Measurements from ENCODE around the gene UROC1.

The UROC1 gene

GRCh38 chr3:126499401-126499800 is 18.2 kb downstream of the UROC1 start:
- DNase-seq: no peak
- no peak overlapping the region for H2AFZ ChIP-seq (ENCODE audit: low read length)
- no peaks in the 10 kb centered on the region for H3K36me3 ChIP-seq (replicated peaks; ENCODE audit: insufficient read depth, low read length)
- no peak overlapping the region for H3K9ac ChIP-seq (ENCODE audit: low read length)
- no peaks in the 10 kb centered on the region for H4K20me1 ChIP-seq (ENCODE audit: insufficient read depth, low read length)
- peaks cover 2% of the 10 kb centered on the region for H3F3A ChIP-seq (ENCODE audit: insufficient read depth, low read length)
- no peak overlapping the region for H3K4me3 ChIP-seq (ENCODE audit: low read length)
- no peaks in the 10 kb centered on the region for H3K9me2 ChIP-seq (replicated peaks; ENCODE audit: insufficient read depth, low read length)
- peaks cover 6% of the 10 kb centered on the region for H3K4me1 ChIP-seq (ENCODE audit: low read length)
- no peaks in the 10 kb centered on the region for H3K27me3 ChIP-seq (replicated peaks; ENCODE audit: insufficient read depth, low read length)
- no peak overlapping the region for H3K4me2 ChIP-seq (ENCODE audit: low read depth, low read length)
- no peaks in the 10 kb centered on the region for H3K79me2 ChIP-seq (ENCODE audit: low read length)
- no peaks in the 10 kb centered on the region for H3K9me3 ChIP-seq (replicated peaks; ENCODE audit: insufficient read depth, low read length)
- TF ChIP-seq EZH2 (optimal IDR thresholded peaks at IDR 0.05; ENCODE audit: low read depth, low read length): no peak
- no peak for TF ChIP-seq EZH2phosphoT487 (IDR thresholded peaks at IDR 0.05; ENCODE audit: low read length)
- TF ChIP-seq, protein P1, sequence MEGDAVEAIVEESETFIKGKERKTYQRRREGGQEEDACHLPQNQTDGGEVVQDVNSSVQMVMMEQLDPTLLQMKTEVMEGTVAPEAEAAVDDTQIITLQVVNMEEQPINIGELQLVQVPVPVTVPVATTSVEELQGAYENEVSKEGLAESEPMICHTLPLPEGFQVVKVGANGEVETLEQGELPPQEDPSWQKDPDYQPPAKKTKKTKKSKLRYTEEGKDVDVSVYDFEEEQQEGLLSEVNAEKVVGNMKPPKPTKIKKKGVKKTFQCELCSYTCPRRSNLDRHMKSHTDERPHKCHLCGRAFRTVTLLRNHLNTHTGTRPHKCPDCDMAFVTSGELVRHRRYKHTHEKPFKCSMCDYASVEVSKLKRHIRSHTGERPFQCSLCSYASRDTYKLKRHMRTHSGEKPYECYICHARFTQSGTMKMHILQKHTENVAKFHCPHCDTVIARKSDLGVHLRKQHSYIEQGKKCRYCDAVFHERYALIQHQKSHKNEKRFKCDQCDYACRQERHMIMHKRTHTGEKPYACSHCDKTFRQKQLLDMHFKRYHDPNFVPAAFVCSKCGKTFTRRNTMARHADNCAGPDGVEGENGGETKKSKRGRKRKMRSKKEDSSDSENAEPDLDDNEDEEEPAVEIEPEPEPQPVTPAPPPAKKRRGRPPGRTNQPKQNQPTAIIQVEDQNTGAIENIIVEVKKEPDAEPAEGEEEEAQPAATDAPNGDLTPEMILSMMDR (IDR thresholded peaks at IDR 0.05; ENCODE audit: low read length): no peak
- H3K27ac ChIP-seq (ENCODE audit: low read length): no peak overlapping the region

GRCh38 chr3:126498929-126499328 is 18.6 kb downstream of the UROC1 start:
- H4K20me1 ChIP-seq (ENCODE audit: insufficient read depth, low read length): no peaks in the 10 kb centered on the region
- peaks cover 10% of the 10 kb centered on the region for H3K4me1 ChIP-seq (ENCODE audit: low read length)
- H3K9me3 ChIP-seq (replicated peaks; ENCODE audit: insufficient read depth, low read length): no peaks in the 10 kb centered on the region
- H3K9ac ChIP-seq (ENCODE audit: low read length): no peak overlapping the region
- no peaks in the 10 kb centered on the region for H3K27me3 ChIP-seq (replicated peaks; ENCODE audit: insufficient read depth, low read length)
- H3K4me3 ChIP-seq (ENCODE audit: low read length): no peak overlapping the region
- no peak overlapping the region for H3K4me2 ChIP-seq (ENCODE audit: low read depth, low read length)
- H3K36me3 ChIP-seq (replicated peaks; ENCODE audit: insufficient read depth, low read length): no peaks in the 10 kb centered on the region
- H3F3A ChIP-seq (ENCODE audit: insufficient read depth, low read length): peaks cover 6% of the 10 kb centered on the region
- no peak overlapping the region for H3K27ac ChIP-seq (ENCODE audit: low read length)
- no peak overlapping the region for H2AFZ ChIP-seq (ENCODE audit: low read length)
- no peak for DNase-seq
- no peaks in the 10 kb centered on the region for H3K79me2 ChIP-seq (ENCODE audit: low read length)
- TF ChIP-seq, protein P1 (IDR thresholded peaks at IDR 0.05; ENCODE audit: low read length): no peak
- TF ChIP-seq EZH2 (optimal IDR thresholded peaks at IDR 0.05; ENCODE audit: low read depth, low read length) (no peak), EZH2phosphoT487 (IDR thresholded peaks at IDR 0.05; ENCODE audit: low read length) (no peak)
- H3K9me2 ChIP-seq (replicated peaks; ENCODE audit: insufficient read depth, low read length): no peaks in the 10 kb centered on the region

DNA sequence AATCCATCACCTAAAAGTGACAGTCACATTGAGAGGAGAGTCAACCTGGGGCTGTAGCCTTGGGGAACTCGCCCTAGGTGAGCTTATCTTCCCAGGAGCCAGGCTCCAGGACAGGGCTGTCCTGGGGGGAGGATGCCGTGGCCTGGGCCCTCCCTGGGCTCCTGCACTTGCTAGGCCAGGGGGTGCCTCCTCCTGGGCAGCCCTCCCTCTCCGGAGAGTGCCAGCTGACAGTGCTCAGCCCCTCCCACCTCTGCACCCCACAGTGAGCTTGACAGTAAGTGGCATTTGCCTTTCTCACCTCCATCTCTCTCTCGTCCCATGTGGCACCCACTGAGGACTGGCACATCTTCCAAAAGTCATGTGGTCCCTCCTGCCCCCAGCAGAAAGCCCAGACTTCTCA is 19.1 kb downstream of the UROC1 start:
- Histone ChIP-seq H3K9ac (ENCODE audit: low read length) (no peak overlapping the region), H3K4me2 (ENCODE audit: low read depth, low read length) (no peak overlapping the region), H3K9me3 (replicated peaks; ENCODE audit: insufficient read depth, low read length) (no peaks in the 10 kb centered on the region), H3K79me2 (ENCODE audit: low read length) (no peaks in the 10 kb centered on the region), H3K9me2 (replicated peaks; ENCODE audit: insufficient read depth, low read length) (no peaks in the 10 kb centered on the region), H4K20me1 (ENCODE audit: insufficient read depth, low read length) (no peaks in the 10 kb centered on the region), H3K27ac (ENCODE audit: low read length) (no peak overlapping the region), H3K27me3 (replicated peaks; ENCODE audit: insufficient read depth, low read length) (no peaks in the 10 kb centered on the region), H2AFZ (ENCODE audit: low read length) (no peak overlapping the region), H3F3A (ENCODE audit: insufficient read depth, low read length) (peaks cover 11% of the 10 kb centered on the region), H3K36me3 (replicated peaks; ENCODE audit: insufficient read depth, low read length) (no peaks in the 10 kb centered on the region), H3K4me3 (ENCODE audit: low read length) (no peak overlapping the region), H3K4me1 (ENCODE audit: low read length) (peaks cover 11% of the 10 kb centered on the region)
- TF ChIP-seq EZH2phosphoT487 (IDR thresholded peaks at IDR 0.05; ENCODE audit: low read length) (no peak), EZH2 (optimal IDR thresholded peaks at IDR 0.05; ENCODE audit: low read depth, low read length) (no peak)
- TF ChIP-seq, protein P1 (IDR thresholded peaks at IDR 0.05; ENCODE audit: low read length): no peak
- no peak for DNase-seq
